PC-9 (cell line): ENCODE measurements around the gene PHF21B. TPM values are rescaled to one million over a fixed set of nuclear protein-coding genes. Genes with fewer than 3 reads are reported as not detected.

Experiments
- BruUV-seq: library from RNA; stranded (reverse); fragments of 400-500 nt; replicated peaks from 2 replicates; lab custom pipeline; 2021; lab: Mats Ljungman, UMichigan
- CTCF ChIA-PET: fragments of 300-600 bp; sonication (Branson Sonifier 250); formaldehyde crosslinking; loops from one replicate; lab custom pipeline; 2022; ENCODE audit warnings: antibody characterized with exemption; lab: Charles Lee
- POLR2A ChIA-PET: fragments of 300-600 bp; sonication (Branson Sonifier 250); formaldehyde crosslinking; loops from one replicate; lab custom pipeline; 2022; ENCODE audit warnings: antibody characterized with exemption; ENCODE audit not compliant: unreplicated experiment; lab: Charles Lee
- DNase-seq, 2 experiments: peaks; one replicate each; pipeline versions ENCODE4 v3.0.0 to v3.0.0-alpha.2; 2015 to 2022; ENCODE audit warnings: mixed read lengths in 1 of 2
- H2AFZ ChIP-seq: fragments of 200-600 bp; sonication (generic); 2 replicates; pipeline ENCODE4 v1.8.1; 2017; ENCODE audit warnings: antibody characterized with exemption
- H3F3A ChIP-seq: fragments of 200-600 bp; sonication (generic); 2 replicates; pipeline ENCODE4 v1.8.1; 2017; ENCODE audit warnings: antibody characterized with exemption, mild to moderate bottlenecking, low read depth; ENCODE audit not compliant: insufficient read depth
- H3K27ac ChIP-seq: fragments of 200-600 bp; sonication (generic); 2 replicates; pipeline ENCODE4 v1.6.1; 2016; ENCODE audit warnings: mixed run types
- H3K27me3 ChIP-seq: fragments of 200-600 bp; sonication (generic); 2 replicates; pipeline ENCODE4 v1.6.1; 2016; ENCODE audit warnings: low read depth, mixed run types; ENCODE audit not compliant: insufficient read depth
- H3K36me3 ChIP-seq: fragments of 200-600 bp; sonication (generic); 2 replicates; pipeline ENCODE4 v1.6.1; 2016; ENCODE audit warnings: low read depth, mixed run types
- H3K4me1 ChIP-seq: fragments of 200-600 bp; sonication (generic); replicated peaks from 2 replicates; pipeline ENCODE4 v1.6.1; 2016; ENCODE audit warnings: mixed run types; ENCODE audit not compliant: insufficient read depth
- H3K4me2 ChIP-seq: fragments of 200-600 bp; sonication (generic); 2 replicates; pipeline ENCODE4 v1.6.1; 2017; ENCODE audit warnings: mixed run types
- H3K4me3 ChIP-seq: fragments of 200-600 bp; sonication (generic); 2 replicates; pipeline ENCODE4 v1.6.1; 2016; ENCODE audit warnings: mixed run types
- H3K79me2 ChIP-seq: fragments of 200-600 bp; sonication (generic); 2 replicates; pipeline ENCODE4 v1.6.1; 2017; ENCODE audit warnings: low read depth, mixed run types
- H3K9me2 ChIP-seq: fragments of 200-600 bp; sonication (generic); 2 replicates; pipeline ENCODE4 v1.8.1; 2017; ENCODE audit warnings: mild to moderate bottlenecking; ENCODE audit not compliant: insufficient read depth
- H3K9me3 ChIP-seq: fragments of 200-600 bp; sonication (generic); 2 replicates; pipeline ENCODE4 v1.8.1; 2016; ENCODE audit warnings: low read depth; ENCODE audit not compliant: insufficient read depth
- H4K20me1 ChIP-seq: fragments of 200-600 bp; sonication (generic); 2 replicates; pipeline ENCODE4 v1.8.1; 2017; ENCODE audit not compliant: insufficient read depth
- CTCF ChIP-seq: fragments of 200-600 bp; sonication (generic); conservative IDR thresholded peaks from 2 replicates; pipeline ENCODE4 v1.6.1; 2017; ENCODE audit warnings: mixed run types, antibody characterized with exemption, mild to moderate bottlenecking, moderate library complexity
- EZH2 ChIP-seq: fragments of 200-600 bp; sonication (generic); IDR thresholded peaks from 2 replicates; pipeline ENCODE4 v1.8.0; 2017; ENCODE audit warnings: antibody characterized with exemption, low read depth
- intact Hi-C: fragments of 100-400 bp; cut with micrococcal nuclease; formaldehyde crosslinking; loops from one replicate; pipeline ENCODE4 v1.10.0; 2022; ENCODE audit not compliant: unreplicated experiment
- total RNA-seq: library from RNA; stranded (reverse); gene quantifications from 2 replicates; pipeline ENCODE4 v1.2.3, GENCODE V29; 2021

The PHF21B gene
- total RNA-seq, 1 experiment from 2014 or later, result not detected

GRCh38 chr22:44995715-44996114, 14.1 kb downstream of the PHF21B start:
- Histone ChIP-seq H3K4me2 (no peak overlapping the region), H3K27ac (no peak overlapping the region), H3K27me3 (peaks cover 97% of the 10 kb centered on the region), H3K4me1 (no peaks in the 10 kb centered on the region), H3K79me2 (no peaks in the 10 kb centered on the region), H3K9me2 (no peaks in the 10 kb centered on the region), H4K20me1 (peaks cover 12% of the 10 kb centered on the region), H3K36me3 (no peaks in the 10 kb centered on the region), H3K4me3 (no peak overlapping the region), H2AFZ (no peak overlapping the region), H3F3A (no peaks in the 10 kb centered on the region), H3K9me3 (no peaks in the 10 kb centered on the region)
- no peak for DNase-seq
- POLR2A ChIA-PET, result no interaction called here
- no TSS peak for BruUV-seq
- intact Hi-C loops, result no loop called here
- TF ChIP-seq CTCF (no peak), EZH2 (no peak)
- CTCF ChIA-PET, result no interaction called here

GRCh38 chr22:44995105-44995514, 14.7 kb downstream of the PHF21B start:
- no peak overlapping the region for H2AFZ ChIP-seq
- H4K20me1 ChIP-seq, result peaks cover 12% of the 10 kb centered on the region
- no peaks in the 10 kb centered on the region for H3K79me2 ChIP-seq
- no peak for DNase-seq
- H3K27me3 ChIP-seq, result peaks cover 97% of the 10 kb centered on the region
- no peaks in the 10 kb centered on the region for H3K36me3 ChIP-seq
- H3K4me1 ChIP-seq, result no peaks in the 10 kb centered on the region
- ChIA-PET CTCF (no interaction called here), POLR2A (no interaction called here)
- no peak overlapping the region for H3K27ac ChIP-seq
- TF ChIP-seq EZH2 (no peak), CTCF (no peak)
- H3K4me3 ChIP-seq, result no peak overlapping the region
- BruUV-seq, result no TSS peak
- H3K4me2 ChIP-seq, result no peak overlapping the region
- no peaks in the 10 kb centered on the region for H3F3A ChIP-seq
- no peaks in the 10 kb centered on the region for H3K9me2 ChIP-seq
- intact Hi-C loops, result no loop called here
- no peaks in the 10 kb centered on the region for H3K9me3 ChIP-seq

GRCh38 chr22:44994399-44995104, 15.3 kb downstream of the PHF21B start:
- peaks cover 97% of the 10 kb centered on the region for H3K27me3 ChIP-seq
- no peaks in the 10 kb centered on the region for H3K4me1 ChIP-seq
- no peaks in the 10 kb centered on the region for H3K36me3 ChIP-seq
- no peak overlapping the region for H3K4me2 ChIP-seq
- H4K20me1 ChIP-seq, result peaks cover 12% of the 10 kb centered on the region
- ChIA-PET POLR2A (interaction anchor here (0.6 kb wide), 1 partner anchor 62 kb away, joined by 6 read pairs; no protein-coding TSS in a partner anchor), CTCF (no interaction called here)
- no TSS peak for BruUV-seq
- no peaks in the 10 kb centered on the region for H3K79me2 ChIP-seq
- TF ChIP-seq CTCF, result no peak
- no peak for TF ChIP-seq EZH2
- no peak overlapping the region for H3K4me3 ChIP-seq
- no peaks in the 10 kb centered on the region for H3K9me3 ChIP-seq
- no peaks in the 10 kb centered on the region for H3F3A ChIP-seq
- H3K9me2 ChIP-seq, result no peaks in the 10 kb centered on the region
- DNase-seq, result no peak
- intact Hi-C loops, result no loop called here
- no peak overlapping the region for H2AFZ ChIP-seq
- H3K27ac ChIP-seq, result no peak overlapping the region
